GM12891 (cell line): ENCODE data around the gene CCBE1.

ENCODE experiments used
- POLR2A ChIP-seq: IDR thresholded peaks from 2 replicates; pipeline ENCODE4 v1.6.1; 2011; ENCODE audit warnings: low read depth, low read length, control low read depth
- POLR2AphosphoS5 ChIP-seq: IDR thresholded peaks from 2 replicates; pipeline ENCODE4 v1.6.1; 2011; ENCODE audit warnings: low read depth, low read length, control low read depth
- SPI1 ChIP-seq: IDR thresholded peaks from 2 replicates; pipeline ENCODE4 v1.6.1; 2011; ENCODE audit warnings: low read depth, low read length, control low read depth
- TAF1 ChIP-seq: IDR thresholded peaks from 2 replicates; pipeline ENCODE4 v1.6.1; 2011; ENCODE audit warnings: low read depth, low read length, control low read depth

DNA sequence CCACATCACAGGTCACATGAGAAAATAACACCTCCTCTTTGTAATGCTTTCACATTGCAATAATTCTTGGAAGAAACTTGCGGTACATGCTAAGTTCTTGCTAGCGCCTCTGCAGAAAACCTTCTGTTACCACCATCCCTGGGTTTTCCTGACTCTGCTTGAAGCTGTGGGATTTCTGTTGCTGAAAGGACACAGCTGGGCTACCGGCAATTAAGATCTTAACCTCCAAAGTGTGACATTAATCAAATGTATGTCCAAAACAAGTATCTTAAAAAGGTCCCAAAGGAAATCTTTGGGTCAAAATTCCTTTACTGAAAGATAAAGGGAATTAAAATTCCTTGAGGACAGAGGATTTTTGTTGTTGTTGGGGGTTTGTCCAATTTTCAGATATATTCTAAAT is 7.5 kb downstream of the CCBE1 start:
- no peak for TF ChIP-seq SPI1
- no peak for TF ChIP-seq POLR2A
- no peak for TF ChIP-seq TAF1
- TF ChIP-seq POLR2AphosphoS5 = no peak
